Activated naive CD4-positive, alpha-beta T cell treated with Interleukin-2 at 50 U/mL for 16 hours (primary cell): ENCODE measurements around the gene ZNF319.

Experiments
- DNase-seq: peaks from one replicate; pipeline ENCODE4 v3.0.0-alpha.2; 2020

Gene ZNF319

DNA sequence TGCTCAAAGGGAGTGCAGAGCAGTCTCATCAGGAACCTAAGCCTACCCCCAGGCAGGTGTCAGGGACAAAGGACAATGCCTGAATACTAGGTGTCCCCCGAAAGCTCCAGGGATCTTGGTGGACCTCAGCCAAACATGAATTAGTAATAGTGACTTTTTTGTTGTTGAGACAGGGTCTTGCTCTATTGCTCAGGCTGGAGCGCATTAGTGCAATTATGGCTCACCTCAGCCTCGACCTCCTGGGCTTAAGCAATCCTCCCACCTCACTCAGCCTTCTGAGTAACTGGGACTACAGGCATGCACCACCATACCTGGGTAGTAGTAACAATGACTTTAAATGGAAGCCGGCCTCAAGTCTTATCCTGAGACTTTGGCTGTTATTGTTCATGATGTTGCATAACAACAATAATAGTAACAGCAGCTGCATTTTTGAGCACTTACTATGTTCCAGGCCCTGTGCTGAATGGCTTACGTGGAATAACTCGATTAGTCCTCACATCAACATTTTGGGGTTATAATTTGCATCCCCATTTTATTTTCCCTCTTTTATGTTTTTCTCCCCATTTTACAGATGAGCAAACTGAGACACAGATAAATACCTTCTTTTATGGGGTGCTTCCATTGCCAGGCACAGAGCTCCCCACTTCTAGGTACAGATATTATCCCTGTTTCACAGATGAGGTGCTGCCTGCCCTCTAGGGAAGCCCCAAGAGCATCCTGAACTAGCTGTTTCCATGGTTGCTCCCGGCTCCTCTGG, 49.1 kb downstream of the ZNF319 start:
- DNase-seq: no peak

DNA sequence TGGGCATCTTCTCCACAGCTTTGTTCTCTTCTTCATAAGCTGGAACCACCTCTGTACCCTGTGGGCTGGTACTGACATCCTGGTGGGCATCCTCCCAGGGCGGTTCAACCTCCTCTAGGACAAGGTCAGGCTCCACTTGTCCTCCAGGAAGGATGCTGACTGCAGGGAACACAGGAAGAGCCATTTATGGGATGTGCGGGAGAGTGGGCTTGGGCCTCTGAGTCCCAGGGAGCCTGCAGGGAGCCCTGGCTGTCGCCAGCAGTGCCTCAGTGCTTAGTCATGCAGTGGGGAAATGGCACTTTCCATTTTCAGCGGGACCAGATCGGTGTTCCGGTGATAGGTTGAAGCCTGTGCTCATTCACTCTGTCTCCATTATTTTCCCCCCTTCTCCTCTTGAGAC, 50.1 kb downstream of the ZNF319 start:
- no peak for DNase-seq

DNA sequence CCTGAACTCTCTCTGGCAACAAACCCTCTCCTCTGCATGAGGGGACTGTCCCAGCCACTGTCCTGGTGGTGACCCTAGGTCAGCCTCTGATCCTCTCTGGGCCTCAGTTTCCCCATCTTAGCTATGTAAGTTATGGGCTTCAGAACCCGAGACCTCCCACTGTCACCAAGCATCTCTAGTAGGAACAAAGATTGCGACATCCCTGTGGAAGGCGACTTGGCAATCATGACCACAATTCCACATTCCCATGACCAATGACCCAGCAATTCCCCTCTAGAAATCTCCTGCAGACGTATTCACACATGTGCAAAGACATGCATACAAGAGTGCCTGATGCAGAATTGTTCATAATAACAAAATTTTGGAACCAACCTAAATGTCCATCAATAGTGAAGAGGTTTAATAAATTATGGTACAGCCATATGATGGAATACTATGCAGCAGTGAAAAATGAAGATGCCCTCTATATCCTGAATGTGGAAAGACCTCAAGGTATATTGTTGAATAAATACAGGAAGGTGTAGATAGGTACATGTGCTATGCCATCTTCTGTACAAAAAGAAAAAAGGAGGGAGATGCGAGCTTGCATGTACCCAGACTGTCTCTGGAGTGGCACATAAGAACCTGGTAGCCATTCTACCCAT, 50.8 kb downstream of the ZNF319 start:
- no peak for DNase-seq

DNA sequence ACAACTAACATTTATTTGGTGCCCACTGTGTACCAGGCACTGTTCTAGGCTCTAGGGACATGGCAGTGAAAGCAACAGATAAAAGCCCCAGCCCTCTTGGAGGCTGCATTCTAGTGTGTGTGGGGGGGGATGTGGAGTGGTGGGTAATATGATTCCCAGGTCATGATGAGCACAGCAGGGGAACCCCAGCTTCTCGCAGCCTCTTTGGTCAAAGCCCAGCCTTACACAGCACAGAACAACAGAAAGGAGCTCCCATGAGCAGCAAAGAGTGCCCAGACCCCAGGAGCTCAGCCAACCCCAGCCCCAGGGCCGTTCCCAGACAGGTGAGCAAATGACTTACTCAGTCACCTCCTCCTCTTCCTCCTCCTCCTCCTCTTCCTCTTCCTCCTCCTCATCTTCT, 51.5 kb downstream of the ZNF319 start:
- no peak for DNase-seq

DNA sequence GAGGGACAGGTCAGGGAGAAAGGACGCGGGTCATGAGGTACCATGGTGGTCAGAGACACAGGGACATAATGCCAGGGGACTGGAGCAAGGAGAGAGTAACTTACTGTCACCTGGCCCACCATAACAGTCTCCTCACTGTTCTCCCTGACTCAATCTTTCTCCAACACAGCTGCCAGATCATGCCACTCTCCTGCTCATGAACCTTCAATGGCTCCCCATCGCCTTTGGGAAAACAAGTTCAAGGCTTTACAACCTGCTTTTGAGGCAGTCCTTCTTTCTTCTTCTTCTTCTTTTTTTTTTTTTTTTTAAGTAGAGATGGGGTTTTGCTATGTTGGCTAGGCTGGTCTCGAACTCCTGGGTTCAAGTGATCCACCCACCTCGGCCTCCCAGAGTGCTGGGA, 52.4 kb downstream of the ZNF319 start:
- no peak for DNase-seq

DNA sequence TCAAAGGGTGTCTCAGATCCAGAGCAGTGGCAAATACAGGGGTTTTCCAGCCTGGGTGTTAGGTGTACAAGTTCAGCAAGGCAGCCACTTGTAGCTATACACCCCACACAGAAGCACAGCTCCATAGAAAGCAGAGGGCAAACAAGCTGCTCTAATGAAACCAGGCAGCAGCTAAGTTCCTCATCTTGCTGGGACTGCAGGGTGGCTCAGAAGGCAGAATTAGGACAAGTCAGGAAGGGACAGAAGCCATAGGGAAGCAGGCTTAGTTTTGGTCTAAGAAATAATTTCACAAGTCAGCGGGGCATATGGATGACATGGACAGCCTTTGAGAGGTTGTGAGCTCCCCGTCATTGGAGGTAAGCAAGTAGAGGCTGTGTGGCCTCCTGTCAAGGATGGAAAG, 53.2 kb downstream of the ZNF319 start:
- no peak for DNase-seq

DNA sequence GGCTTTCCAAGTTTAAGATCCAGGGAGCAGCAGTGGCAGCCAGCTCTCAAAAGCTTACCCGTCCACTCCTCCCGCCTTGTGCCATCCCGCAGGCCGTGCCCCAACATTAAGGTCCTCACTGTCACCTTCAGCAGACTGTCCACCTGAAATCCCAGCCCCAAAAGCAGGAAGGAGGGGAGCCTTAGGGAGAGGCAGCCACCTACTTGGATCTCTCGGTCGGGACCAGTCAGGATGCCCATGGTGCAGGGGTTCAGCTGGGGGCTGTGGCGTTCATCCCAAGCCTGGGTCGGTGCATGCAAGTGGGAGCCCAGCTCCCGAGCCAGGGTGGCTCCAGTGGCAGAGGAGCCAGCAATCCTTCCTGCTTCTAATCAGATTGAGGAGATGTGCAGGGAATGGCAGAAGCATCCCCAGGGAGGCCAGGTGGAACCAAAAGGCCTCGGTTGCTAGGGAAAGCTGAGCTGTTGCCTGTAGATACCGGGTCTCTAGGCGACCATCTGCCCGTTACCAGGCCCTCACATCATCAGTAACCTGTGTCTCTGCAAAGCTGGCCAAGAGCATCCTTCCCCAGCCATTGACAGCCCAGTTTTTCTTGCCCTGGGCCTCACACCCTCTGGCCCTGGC, 54.2 kb downstream of the ZNF319 start:
- DNase-seq: no peak

DNA sequence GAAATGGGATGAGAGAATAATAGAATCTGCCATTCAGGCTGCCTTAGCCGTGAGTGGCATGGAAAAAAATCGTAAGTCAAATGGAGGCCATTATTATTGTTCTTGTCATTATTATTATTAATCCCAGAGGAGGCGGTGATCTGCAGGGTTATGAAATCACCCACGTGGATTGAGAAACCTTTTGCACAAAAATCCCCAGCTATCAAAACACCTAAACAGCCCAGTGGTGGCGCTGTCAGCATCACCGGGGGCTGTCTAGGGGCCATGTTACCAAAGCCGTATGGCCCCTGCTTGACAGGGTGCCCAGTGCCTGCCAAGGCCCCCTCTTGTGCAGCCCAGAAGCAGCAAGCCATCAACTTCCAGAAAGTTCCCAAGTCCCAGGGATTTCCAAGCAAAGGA, 54.7 kb downstream of the ZNF319 start:
- DNase-seq: no peak

DNA sequence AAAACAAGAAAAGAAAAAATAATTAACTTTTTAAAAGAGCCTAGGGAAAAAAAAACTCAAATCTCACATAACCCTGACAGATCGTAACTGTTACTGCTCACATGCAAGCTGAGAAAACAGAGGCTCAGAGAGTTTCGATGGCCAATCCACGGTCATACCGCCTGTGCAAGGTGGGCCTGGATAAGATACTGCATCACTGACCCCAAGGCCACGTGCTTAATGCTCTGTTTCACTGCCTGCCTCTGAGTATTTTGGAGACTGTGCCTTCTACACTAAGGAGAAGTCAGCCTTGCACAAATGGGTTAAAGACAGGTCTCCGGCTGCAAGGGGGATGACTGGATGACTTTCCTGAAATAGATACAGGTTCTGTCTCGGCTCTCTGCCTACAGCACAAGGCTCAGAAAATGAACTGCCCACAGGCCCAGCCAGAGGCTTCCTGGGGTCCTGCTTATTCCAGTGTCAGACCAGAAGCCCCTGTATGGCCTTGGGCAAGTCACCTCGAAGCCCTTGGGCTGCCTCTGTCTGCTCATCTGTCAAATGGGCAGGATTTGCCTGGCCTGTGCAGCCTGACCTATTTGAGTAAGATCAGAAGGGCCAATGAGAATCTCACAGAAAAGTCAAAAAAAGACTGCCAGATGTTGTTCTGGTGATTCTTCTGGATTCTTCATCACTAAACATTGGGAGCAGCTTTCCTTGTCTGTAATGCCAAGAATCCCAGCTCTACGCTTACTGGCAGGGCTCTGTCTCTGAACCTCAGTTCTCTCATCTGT, 55.3 kb downstream of the ZNF319 start:
- DNase-seq: no peak
